Measurements from ENCODE around the gene GPX2. TPM values are rescaled to one million over a fixed set of nuclear protein-coding genes. Genes with fewer than 3 reads are reported as not detected.
A peak's percentile ranks its signal among the peaks of the same experiment; 100 is the strongest.

GPX2 gene
- total and polyA plus RNA-seq, 10 of the 15 experiments (the other 5 are each of a cell fraction or from before 2014, with no cell fraction given): not detected

- TF ChIP-seq IKZF2 (IDR thresholded peaks at IDR 0.05) (peak in 1 of 2 experiments; percentile 69; a peak in 1 of 4 replicates), BCL3 (IDR thresholded peaks at IDR 0.05; ENCODE audit: borderline replicate concordance, insufficient read depth, low read depth, low read length, poor library complexity, severe bottlenecking) (no peak), RB1 (IDR thresholded peaks at IDR 0.05; ENCODE audit: borderline replicate concordance) (no peak), YY1 (IDR thresholded peaks at IDR 0.05; ENCODE audit: low read depth, low read length) (no peak), EGR1 (IDR thresholded peaks at IDR 0.05; ENCODE audit: borderline replicate concordance in 1 of 2, low read depth in 2 of 2, low read length in 2 of 2) (no peak), MEF2B (IDR thresholded peaks at IDR 0.05; ENCODE audit: partially characterized antibody, poor library complexity, severe bottlenecking) (no peak), MAX (IDR thresholded peaks at IDR 0.05; ENCODE audit: low read depth, low read length) (no peak), KAT2A (conservative IDR thresholded peaks at IDR 0.05; ENCODE audit: control insufficient read depth, low read depth, low read length) (no peak), MTA2 (IDR thresholded peaks at IDR 0.05; ENCODE audit: low read depth) (peak; percentile 46; the same call in 1 of the 2 replicates), MTA3 (IDR thresholded peaks at IDR 0.05; ENCODE audit: borderline replicate concordance, low read length) (no peak), SREBF2 (IDR thresholded peaks at IDR 0.05; ENCODE audit: low read length) (no peak), DPF2 (IDR thresholded peaks at IDR 0.05) (no peak), ASH2L (IDR thresholded peaks at IDR 0.05; ENCODE audit: borderline replicate concordance, low read depth) (no peak), CEBPB (IDR thresholded peaks at IDR 0.05; ENCODE audit: borderline replicate concordance in 1 of 2, low read depth in 2 of 2, low read length in 2 of 2) (no peak), CHD4 (IDR thresholded peaks at IDR 0.05) (no peak), PML (IDR thresholded peaks at IDR 0.05; ENCODE audit: low read length) (no peak), EED (IDR thresholded peaks at IDR 0.05; ENCODE audit: low read depth) (no peak), NFIC (IDR thresholded peaks at IDR 0.05; ENCODE audit: low read depth, low read length) (no peak), ZNF622 (IDR thresholded peaks at IDR 0.05) (no peak), RELB (IDR thresholded peaks at IDR 0.05; ENCODE audit: low read depth) (0 out of 2 replicates have a peak, but pooled peaks have one; percentile 28), SUZ12 (IDR thresholded peaks at IDR 0.05; ENCODE audit: unreplicated experiment) (no peak), RUNX3 (IDR thresholded peaks at IDR 0.05; ENCODE audit: low read length) (peak; percentile 82), E2F4 (IDR thresholded peaks at IDR 0.05; ENCODE audit: low read depth, low read length) (no peak)
Measured at GRCh38 chr14:64928239-64929013, 14.1 kb downstream of the GPX2 start (continued).

All from GM12878 (cell line).